Hematopoietic multipotent progenitor cell treated with erythropoietin and hydrocortisone succinate and interleukin-3 and kit ligand, for 8 days (in vitro differentiated cells): ENCODE results near the gene CLEC18C.
"Not testable (repeated sequence)": the region's sequence is repeated elsewhere in the genome, so short reads cannot be mapped to it uniquely, and the experiment has no call there.

ENCODE experiments used
- DNase-seq: peaks from one replicate; pipeline ENCODE4 v3.0.0-alpha.2; 2015

CLEC18C gene

DNA sequence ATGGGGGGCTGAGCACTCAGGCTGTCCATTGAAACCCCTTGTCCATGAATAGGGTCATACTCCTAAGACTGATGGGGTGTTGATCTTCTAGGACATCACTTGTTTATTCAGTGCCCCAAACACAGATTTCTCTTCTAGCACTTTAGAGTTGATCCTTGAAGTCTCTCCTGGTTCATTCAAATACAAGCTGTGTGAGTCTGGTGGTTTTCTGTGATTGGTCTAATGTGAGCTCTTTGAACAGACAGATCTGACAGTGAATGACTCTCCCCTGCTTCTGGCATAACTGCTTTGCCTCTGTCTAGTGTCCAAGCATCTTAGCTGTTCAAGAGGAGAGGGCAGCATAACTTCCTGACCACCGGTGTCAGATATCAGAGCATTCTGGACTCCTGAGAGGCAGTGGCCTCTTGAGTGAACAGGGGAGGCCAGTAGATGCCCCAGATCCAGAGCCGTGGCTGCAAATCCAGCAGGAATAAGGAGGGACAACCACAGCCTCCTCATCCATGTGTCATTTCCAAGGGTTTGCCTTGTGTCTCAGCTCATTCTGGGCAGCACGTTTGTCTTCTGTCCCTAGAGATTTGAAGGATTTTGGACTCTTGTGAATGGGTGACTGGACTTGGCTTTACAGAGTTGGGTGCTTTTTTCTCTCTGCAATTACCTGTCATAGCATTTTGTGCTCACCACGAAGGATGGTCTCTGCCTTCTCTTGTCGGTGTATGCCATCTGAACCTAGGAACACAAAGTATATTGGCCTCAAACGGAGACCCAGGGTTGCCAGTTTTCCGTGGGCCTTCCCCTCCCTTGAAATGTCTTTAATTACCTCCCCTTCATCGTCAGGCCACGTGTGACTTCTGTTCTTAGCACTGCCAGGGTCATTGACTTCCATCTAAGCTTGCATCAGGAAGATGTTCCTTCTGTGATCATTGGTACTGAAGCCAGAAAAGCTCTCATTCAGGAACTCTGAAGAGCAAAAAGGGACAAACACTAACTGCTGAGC, 13.9 kb upstream of the CLEC18C start:
- no peak for DNase-seq

DNA sequence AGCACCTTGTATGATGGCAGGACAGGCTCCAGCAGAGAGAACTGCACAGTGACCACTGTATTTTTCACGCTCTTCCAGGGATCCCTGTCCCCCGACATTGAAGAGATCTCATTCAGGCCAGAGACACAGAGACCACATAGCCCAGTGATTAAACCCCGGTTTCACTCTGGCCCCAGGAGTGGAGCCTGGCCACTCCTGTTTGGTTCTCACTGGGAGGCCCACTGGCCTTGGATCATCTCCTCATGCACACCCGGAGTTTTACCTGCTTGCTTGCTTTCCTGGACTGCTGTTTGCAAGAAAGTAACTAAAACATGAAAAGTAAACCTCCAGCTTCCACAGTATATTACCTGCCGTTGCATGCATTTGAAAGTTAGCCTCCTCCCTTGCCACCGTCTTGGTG, 13.2 kb upstream of the CLEC18C start:
- no peak for DNase-seq

DNA sequence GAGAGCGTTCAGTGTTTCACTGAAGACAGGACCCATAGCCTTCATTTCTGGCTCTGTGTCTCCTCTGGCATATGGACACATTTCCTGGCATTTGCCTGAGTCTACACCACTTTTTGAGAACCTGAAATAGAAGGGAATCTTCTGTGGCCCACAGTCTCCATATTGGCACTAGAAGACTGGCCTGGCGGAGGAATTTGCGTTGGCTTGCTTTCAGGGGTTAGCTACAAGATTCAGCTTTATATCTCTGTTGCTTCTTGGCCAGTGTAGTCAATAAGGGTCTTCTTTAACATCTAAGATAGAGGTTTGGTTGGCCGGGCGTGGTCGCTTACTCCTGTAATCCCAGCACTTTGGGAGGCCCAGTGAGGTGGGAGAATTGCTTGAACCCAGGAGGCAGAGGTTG, 12.8 kb upstream of the CLEC18C start:
- no peak for DNase-seq

DNA sequence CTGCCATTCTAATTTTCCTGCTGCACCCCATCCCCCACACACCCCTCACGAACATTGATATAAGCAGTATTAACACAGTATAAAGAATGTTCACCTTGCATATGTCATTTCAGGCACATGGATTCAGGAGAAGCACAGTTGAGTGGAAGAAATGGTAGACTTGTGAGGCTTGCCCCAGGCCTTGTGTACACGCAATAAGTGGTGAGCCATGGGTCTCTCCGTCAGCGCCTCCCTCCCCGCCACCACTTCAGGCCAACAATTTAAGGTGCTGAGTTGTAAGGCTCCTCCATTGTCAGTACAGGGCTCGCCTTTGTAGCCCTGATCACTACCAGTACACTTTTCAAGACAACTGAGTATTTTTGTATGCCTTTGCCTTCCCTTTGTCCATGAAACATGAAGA, 12.2 kb upstream of the CLEC18C start:
- no peak for DNase-seq

DNA sequence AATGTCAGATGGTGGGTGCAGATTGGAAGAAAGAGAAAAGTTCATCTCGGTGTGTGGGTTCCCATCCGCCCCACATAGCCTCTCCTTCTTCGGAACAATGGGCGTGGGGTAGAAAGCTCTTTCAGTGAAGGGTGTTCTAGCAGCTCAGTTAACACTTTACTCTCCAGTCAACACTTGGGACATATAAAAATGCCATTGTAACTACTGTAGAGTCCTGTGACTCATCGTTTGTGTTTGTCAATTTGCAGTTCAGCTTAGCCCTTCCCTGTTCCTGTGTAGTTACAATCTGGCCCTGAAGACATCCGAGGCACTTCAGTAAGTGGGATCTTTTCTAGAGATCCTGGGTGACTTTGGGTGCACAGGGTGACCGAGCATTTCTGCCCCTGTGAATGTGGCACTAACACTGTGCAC, 11.5 kb upstream of the CLEC18C start:
- no peak for DNase-seq

DNA sequence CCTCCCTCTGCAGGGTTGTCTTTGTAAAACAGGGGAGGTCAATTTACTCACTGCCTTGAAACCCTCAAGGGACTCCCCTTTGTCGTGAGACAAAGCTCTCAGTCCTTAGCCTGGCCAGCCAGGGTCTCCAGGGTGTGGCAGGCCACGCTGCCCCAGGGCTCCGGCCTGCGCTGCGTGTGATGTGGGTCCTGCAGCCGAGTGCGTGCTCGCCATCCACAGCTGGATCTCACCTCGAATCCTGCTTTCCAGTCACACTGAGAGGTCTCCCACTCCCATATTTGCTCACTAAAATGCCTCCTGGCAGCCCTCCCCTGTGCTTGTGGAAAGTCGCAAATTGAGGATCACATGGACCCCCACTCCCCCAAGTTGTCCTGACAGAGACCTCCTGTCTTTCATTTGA, 10.0 kb upstream of the CLEC18C start:
- DNase-seq = no peak

DNA sequence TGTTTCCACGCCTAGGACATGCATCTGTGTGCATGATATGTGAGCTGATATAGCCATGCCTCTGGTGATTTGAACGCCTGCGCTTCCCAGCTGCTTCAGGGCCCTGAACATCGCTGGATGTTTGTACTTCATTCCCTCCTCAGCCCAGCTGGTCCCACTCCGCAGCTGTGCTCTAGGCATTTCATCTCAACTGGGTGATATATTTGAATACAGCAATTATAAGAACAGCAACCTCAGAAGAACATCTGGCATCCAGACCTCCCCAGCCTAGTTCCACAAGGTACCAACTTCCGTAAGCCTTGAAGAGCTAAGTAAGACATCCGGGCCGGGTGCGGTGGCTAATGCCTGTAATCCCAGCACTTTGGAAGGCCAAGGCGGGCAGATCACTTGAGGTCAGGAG, 6.9 kb upstream of the CLEC18C start:
- not testable (repeated sequence) for DNase-seq

DNA sequence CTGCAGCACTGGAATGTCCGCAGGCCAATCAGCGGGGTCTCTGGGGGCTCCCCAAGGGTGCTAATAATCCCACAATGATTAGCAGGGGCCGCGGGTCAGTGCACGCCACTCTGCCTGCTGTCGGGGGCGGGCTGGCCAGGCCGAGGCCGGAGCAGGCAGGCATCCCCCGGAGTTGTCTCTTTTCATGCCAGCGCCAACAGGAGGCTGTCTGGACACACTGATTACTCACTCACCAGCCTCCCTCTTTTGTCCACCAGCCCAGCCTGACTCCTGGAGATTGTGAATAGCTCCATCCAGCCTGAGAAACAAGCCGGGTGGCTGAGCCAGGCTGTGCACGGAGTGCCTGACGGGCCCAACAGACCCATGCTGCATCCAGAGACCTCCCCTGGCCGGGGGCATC, 329 bp downstream of the CLEC18C start:
- not testable (repeated sequence) for DNase-seq

DNA sequence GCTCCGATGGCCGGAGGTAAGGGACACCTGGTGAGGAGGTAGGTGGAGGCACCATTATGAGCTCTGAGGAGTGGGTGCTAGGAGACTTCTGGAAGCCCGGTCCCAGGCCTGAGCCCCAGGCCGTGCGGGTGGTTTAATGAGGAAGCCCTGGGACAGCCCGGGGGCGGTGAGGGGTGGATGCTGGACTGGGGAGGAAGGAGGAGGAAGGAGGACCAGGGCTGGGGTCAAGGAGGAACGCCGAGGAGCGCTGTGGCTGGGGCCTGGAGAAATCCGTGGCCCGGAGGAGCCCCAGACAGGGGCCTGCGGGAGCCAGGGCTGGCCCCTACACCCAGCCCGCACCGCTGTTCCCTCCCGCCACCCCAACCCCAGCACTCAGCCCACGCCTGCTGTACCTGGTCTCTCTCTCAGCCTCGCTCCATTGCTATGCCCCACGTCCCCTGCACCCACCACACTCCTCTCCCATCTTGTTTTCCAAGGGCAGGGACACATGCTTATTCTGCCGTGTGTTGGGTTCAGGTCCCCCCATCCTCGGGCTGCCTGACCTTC, 873 bp downstream of the CLEC18C start:
- DNase-seq = not testable (repeated sequence)

DNA sequence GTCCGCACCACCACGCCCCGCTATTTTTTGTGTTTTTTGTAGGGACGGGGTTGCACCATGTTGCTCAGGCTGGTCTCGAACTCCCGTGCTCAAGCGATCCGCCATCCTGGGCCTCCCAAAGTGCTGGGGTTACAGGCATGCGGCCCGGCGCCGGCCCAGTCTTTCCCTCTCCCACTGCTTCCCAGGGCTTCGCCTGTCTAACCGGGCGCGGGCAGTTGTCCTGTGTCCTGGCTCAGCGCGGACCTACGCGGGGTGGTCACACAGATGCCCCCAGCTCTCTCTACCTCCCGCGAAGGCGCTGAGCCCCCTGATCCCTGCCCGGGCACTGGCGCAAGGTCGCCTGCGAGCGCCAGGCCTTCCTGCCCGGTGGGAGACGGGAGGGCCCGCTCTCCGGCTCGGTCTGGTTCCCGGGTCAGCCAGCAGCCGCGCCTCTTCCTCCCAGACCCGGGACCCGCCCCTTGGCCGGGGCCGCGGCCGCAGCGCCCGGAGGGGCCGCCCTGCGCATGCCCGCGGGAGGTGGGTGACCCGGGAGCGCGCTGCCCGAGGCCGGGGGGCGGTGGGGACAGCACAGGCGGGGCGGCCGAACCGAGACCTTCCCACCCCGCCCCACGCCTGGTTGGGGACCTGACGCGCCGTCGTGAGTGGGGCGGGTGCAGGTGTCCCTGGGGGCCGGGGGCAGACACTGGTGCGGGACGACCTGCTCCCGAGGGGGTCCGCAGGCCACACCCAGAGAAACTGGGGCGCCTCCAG, 14.4 kb downstream of the CLEC18C start:
- not testable (repeated sequence) for DNase-seq

DNA sequence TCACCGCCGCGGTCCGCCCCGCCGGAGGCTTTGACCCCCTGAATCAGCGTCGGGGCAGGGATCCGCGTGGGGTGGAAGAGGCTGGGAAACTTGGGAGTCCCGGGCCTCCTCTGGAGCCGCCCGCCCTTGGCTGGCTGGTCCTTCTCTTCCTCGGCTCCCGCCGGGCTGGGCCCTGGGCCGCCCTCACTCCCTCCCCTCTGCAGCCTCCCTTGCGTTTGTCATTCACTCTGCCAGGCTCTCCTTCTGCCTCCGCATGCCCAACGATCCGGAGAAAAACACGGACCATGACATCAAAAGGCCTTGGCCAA, 15.0 kb downstream of the CLEC18C start:
- DNase-seq = not testable (repeated sequence)

DNA sequence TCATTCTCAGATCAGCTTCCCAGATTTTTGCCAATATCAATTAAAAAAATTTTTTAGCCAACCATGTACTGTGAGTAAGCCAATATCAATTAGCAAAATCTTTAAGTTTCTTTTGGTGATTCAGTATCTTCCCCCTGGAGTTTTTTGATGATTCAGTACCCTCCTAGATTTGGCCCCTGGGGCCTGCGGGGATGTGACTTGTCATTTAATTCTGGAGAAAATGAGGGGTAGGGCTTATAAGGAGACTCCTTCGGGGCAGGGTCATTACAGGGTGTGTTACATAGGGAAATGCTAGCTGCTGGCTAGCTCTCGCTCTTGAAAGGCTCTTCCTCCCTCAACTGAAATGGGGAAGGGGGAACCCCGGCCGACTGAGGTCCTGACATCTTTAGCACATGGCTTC, 17.0 kb downstream of the CLEC18C start:
- not testable (repeated sequence) for DNase-seq

DNA sequence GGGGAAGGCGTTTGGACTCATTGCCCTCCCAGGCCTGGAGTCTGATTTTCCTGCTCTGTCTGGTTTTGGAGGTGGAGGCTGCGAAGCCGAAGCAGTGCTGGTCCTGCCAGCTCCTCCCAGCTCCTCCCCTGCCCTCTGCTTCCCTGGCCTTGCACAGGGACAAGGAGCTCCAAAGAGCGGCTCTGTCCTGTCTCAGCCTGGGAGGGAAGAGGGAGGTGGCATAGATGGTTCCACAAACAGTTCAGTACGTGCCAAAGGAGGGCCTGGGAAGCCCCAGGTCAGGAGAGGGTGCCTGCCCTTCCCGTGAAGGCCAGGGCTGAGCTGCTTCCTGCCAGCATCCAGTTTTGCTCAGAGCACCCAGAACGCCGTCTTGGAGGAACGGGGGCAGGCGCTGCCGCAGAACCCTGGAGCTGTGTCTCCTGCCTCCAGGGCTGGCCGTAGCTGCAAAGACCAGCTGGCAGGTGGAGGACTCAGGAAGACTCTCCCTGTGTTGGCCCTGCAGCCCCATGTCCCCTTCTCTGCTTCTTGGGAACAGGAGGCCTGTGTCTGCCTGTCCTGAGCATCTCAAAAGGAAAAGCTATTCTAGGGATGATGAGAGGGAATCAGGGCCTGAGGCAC, 23.2 kb downstream of the CLEC18C start:
- not testable (repeated sequence) for DNase-seq

DNA sequence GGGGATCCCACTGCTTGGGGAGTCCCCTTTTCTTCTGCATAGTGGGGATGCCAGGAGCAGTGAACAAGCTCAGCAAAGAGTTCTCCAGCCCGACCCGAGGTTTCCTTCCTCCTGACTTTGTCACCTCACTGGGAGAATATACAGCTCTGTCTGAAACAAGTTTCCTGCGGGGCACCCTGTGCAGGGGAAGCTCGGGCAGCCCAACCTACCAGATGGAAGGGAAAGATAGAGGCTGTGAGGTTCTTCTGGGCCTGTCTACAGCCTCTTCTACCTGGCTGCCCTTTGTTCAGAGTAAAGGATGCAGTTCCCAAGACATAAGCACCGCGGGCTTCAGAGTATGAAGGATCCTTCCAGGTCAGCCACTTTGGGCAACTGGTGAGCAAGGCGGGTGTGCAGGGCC, 24.0 kb downstream of the CLEC18C start:
- DNase-seq = not testable (repeated sequence)

DNA sequence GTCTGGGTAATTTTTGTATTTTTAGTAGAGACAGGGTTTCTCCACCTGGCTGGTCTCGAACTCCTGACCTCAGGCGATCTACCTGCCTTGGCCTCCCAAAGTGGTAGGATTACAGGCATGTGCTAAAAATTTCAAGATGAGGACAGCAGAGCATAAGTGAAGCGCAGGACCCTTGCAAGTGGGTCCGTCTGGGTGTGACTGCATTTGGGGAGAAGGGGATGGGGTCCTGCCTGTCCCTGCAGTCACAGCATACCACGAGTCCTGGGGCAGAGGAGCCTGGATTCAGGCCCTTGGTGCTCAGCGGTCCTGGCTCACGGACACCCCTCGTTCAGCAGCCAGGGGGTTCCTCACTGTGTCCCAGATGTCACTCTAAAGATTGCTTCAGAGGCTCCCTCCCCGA, 24.6 kb downstream of the CLEC18C start:
- DNase-seq = not testable (repeated sequence)

DNA sequence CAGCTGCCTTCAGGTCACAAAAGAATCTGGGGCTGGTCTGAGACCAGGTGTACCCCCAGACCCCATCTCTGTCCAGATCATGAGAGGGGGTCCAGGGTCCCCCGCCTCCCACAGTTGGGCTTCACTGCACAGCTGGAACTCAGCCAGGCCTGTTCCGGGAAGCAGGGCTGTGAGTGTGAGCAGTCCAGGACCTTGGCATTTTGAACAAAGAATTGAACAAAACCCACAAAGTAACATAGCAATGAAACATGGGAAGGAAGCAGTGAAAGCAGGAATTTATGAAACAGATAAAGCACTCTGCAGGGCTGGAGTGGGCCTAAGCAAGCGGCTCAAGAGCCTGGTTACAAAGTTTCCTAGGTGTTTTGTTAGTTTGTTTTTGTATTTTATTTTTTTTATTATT, 25.1 kb downstream of the CLEC18C start:
- not testable (repeated sequence) for DNase-seq

DNA sequence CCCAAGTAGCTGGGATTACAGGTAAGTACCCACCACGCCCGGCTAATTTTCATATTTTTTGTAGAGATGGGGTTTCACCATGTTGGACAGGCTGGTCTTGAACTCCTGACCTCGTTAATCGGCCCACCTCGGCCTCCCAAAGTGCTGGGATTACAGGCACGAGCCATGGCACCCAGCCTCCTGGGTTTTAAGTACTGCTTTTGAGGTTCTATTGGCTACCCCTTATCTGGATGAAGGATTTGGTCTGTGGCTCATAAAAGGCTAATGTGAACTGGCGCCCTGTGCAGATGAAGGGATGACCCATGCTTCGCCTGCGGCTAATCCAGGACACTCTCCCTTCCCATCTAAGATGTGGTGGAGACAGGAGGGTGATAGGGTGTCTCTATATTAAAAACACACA, 25.6 kb downstream of the CLEC18C start:
- DNase-seq = not testable (repeated sequence)

DNA sequence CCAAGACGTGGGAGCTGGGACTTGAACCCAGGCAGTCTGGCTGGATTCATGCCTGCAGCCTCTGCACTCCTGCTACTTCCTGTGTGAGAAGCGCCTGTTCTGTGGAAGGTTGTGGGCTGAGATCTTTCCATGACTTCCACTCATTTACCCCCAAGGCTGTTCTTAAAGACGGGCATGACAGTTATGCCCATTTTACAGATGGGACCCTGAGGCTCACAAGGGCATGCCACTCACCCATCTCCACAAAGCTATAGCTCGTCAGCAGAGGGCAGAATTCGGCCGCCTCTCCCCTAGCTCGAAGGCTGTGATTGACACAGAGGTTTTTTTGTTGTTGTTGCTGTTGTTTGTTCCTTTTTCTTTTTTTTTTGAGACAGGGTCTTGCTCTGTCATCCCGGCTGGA, 26.5 kb downstream of the CLEC18C start:
- DNase-seq = not testable (repeated sequence)

DNA sequence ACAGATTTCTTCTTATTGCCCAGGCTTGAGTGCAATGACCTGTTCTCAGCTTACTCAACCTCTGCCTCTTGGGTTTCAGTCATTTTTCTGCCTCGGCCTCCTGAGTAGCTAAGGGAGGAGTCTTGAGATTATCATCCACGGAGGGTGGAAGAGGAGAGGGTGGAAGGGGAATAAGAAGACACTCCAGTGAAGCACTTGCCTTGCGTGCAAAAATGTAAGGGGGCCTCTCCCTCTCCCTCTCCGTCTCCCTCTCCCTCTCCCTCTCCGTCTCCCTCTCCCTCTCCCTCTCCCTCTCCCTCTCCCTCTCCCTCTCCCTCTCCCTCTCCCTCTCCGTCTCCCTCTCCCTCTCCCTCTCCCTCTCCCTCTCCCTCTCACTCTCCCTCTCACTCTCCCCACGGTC, 29.9 kb downstream of the CLEC18C start:
- DNase-seq = not testable (repeated sequence)

DNA sequence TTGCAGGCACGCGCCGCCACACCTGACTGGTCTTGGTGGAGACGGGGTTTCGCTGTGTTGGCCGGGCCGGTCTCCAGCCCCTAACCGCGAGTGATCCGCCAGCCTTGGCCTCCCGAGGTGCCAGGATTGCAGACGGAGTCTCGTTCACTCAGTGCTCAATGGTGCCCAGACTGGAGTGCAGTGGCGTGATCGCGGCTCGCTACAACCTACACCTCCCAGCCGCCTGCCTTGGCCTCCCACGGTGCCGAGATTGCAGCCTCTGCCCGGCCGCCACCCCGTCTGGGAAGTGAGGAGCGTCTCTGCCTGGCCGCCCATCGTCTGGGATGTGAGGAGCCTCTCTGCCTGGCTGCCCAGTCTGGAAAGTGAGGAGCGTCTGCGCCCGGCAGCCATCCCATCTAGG, 30.4 kb downstream of the CLEC18C start:
- DNase-seq = not testable (repeated sequence)

DNA sequence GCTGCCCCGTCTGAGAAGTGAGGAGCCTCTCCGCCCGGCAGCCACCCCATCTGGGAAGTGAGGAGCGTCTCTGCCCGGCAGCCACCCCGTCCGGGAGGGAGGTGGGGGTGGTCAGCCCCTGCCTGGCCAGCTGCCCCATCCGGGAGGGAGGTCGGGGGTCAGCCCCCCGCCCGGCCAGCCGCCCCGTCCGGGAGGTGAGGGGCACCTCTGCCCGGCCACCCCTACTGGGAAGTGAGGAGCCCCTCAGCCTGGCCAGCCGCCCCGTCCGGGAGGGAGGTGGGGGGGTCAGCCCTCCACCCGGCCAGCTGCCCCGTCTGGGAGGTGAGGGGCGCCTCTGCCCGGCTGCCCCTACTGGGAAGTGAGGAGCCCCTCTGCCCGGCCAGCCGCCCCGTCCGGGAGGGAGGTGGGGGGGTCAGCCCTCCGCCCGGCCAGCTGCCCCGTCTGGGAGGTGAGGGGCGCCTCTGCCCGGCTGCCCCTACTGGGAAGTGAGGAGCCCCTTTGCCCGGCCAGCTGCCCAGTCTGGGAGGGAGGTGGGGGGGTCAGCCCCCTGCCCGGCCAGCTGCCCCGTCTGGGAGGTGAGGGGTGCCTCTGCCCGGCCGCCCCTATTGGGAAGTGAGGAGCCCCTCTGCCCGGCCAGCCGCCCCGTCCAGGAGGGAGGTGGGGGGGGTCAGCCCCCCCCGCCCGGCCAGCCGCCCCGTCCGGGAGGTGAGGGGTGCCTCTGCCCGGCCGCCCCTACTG, 31.2 kb downstream of the CLEC18C start:
- DNase-seq = not testable (repeated sequence)

DNA sequence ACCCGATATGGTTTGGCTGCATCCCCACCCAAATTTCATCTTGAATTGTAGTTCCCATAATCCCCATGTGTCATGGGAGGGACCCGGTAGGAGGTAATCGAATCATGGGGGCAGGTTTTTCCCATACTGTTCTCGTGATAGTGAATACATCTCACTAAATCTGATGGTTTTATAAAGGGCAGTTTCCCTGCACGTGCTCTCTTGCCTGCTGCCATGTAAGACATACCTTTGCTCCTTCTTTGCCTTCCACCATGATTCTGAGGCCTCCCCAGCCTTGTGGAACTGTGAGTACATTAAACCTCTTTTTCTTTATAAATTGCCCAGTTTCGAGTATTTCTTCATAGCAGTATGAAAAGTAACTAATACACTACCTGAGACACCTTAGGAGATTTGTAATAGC, 32.8 kb downstream of the CLEC18C start:
- DNase-seq = not testable (repeated sequence)

DNA sequence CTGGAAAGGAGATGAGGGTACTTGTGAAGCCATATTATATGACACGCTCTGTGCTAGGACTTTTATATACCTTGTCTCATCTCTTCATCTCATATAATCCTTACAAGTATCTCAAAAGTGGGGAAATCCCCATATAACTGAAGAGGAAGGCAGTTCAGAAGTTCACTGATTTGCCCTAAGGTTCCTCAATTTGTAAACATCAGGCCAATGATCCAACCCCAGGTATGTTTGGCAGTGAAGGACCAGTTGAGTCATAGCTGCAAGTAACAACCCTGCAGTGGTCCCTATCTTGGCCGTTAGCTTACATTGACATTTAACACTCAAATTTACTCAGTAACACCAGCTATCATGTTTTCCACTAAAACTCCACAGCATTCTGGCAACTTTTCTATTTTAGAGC, 45.0 kb downstream of the CLEC18C start:
- not testable (repeated sequence) for DNase-seq
